Measurements from ENCODE around the gene IMPDH1. TPM values are rescaled to one million over a fixed set of nuclear protein-coding genes. Genes with fewer than 3 reads are reported as not detected.

IMPDH1 gene
- total RNA-seq, 2 donors from 2014 or later: 17.4 to 27.4 TPM

- TF ChIP-seq CTCF (IDR thresholded peaks at IDR 0.05): no peak
- H3K9me3 ChIP-seq: no peaks in the 10 kb centered on the region
- H3K4me3 ChIP-seq: no peak overlapping the region
- no peaks in the 10 kb centered on the region for H3K36me3 ChIP-seq
- no peak for DNase-seq (ENCODE audit: low spot score)
- H3K27me3 ChIP-seq: no peaks in the 10 kb centered on the region
- H3K27ac ChIP-seq: no peak overlapping the region
- H3K4me1 ChIP-seq: peaks cover 0 to 20% of the 10 kb centered on the region in 2 donors
Observed at GRCh38 chr7:128357217-128357613, 52.6 kb downstream of the IMPDH1 start.

- Histone ChIP-seq H3K4me1 (peaks cover 0 to 19% of the 10 kb centered on the region in 2 donors), H3K27me3 (no peaks in the 10 kb centered on the region), H3K36me3 (no peaks in the 10 kb centered on the region), H3K27ac (no peak overlapping the region), H3K9me3 (no peaks in the 10 kb centered on the region), H3K4me3 (no peak overlapping the region)
- DNase-seq (ENCODE audit: low spot score): no peak
- no peak for TF ChIP-seq CTCF (IDR thresholded peaks at IDR 0.05)
Observed at GRCh38 chr7:128356546-128357216, 53.1 kb downstream of the IMPDH1 start.

GRCh38 chr7:128353610-128354009, 56.2 kb downstream of the IMPDH1 start:
- Histone ChIP-seq H3K27me3 (no peaks in the 10 kb centered on the region), H3K27ac (no peak overlapping the region), H3K36me3 (no peaks in the 10 kb centered on the region), H3K4me3 (no peak overlapping the region), H3K9me3 (no peaks in the 10 kb centered on the region), H3K4me1 (peaks cover 0 to 12% of the 10 kb centered on the region in 2 donors)
- no peak for TF ChIP-seq CTCF (IDR thresholded peaks at IDR 0.05)
- DNase-seq (ENCODE audit: low spot score): no peak

- H3K9me3 ChIP-seq: no peaks in the 10 kb centered on the region
- no peak overlapping the region for H3K27ac ChIP-seq
- H3K27me3 ChIP-seq: no peaks in the 10 kb centered on the region
- peaks cover 0 to 12% of the 10 kb centered on the region in 2 donors for H3K4me1 ChIP-seq
- no peak overlapping the region for H3K4me3 ChIP-seq
- no peak for TF ChIP-seq CTCF (IDR thresholded peaks at IDR 0.05)
- H3K36me3 ChIP-seq: no peaks in the 10 kb centered on the region
- no peak for DNase-seq (ENCODE audit: low spot score)
Observed at GRCh38 chr7:128353189-128353588, 56.6 kb downstream of the IMPDH1 start.

GRCh38 chr7:128352636-128353035, 57.1 kb downstream of the IMPDH1 start:
- Histone ChIP-seq H3K27me3 (no peaks in the 10 kb centered on the region), H3K4me3 (no peak overlapping the region), H3K36me3 (no peaks in the 10 kb centered on the region), H3K4me1 (peaks cover 0 to 12% of the 10 kb centered on the region in 2 donors), H3K9me3 (no peaks in the 10 kb centered on the region), H3K27ac (no peak overlapping the region)
- TF ChIP-seq CTCF (IDR thresholded peaks at IDR 0.05): no peak
- DNase-seq (ENCODE audit: low spot score): no peak

GRCh38 chr7:128352153-128352537, 57.6 kb downstream of the IMPDH1 start:
- no peak for DNase-seq (ENCODE audit: low spot score)
- Histone ChIP-seq H3K36me3 (no peaks in the 10 kb centered on the region), H3K4me1 (peaks cover 0 to 12% of the 10 kb centered on the region in 2 donors), H3K4me3 (peak overlapping the region in 1 of 2 donors; percentile 42), H3K9me3 (no peaks in the 10 kb centered on the region), H3K27ac (no peak overlapping the region), H3K27me3 (no peaks in the 10 kb centered on the region)
- TF ChIP-seq CTCF (IDR thresholded peaks at IDR 0.05): peak; percentile 44 to 60
